ENCODE measurements around the gene ANKRD33B. TPM values are rescaled to one million over a fixed set of nuclear protein-coding genes. Genes with fewer than 3 reads are reported as not detected.

ANKRD33B gene
- total RNA-seq, 1 experiment from 2014 or later, result 14.9 TPM

DNA sequence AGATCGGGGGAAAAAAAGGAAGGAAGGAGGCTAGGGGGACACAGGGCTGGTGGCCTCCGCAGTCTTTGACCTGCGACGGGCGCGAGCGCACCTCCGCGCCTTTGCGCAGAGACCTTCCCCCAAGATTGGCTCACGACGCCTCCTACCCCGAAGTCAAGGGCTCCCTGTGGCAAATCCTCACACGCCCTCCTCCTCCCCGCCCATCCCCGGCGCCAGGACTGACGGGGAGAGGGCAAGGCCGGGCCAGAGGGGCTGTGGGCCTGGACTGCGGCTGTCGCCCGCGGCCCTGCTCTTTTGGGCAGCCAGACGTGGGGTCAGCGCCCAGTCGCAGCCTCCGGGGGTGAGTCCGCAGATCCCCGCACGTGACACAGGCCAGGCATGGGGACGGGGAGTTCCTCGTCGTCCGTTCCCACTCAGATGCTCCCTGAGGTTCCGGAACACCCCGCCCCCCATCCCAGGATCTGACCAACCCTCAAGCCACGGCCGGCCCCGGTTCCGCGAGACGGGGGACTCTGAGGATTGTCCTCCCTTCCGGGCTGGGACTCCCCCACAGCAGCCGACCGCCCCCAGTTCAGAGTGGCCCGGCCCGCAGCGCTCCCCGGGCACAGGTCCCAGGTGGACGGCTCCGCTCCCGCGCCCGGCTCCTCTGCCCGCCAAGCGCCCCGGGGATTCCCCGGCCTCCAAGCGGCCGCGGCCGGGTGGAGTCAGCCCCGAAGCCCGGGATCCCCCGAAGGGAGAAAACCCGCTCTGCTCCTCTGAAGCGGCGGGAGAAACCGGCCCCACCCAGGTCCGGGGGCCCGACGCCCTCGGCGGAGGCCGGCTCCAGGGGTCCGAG is 543 bp upstream of the ANKRD33B start:
- peaks cover 28% of the 10 kb centered on the region for H4K20me1 ChIP-seq (ENCODE audit: low read length)
- H3K4me1 ChIP-seq (ENCODE audit: insufficient read depth, low read length), result peaks cover 29% of the 10 kb centered on the region
- H3K9me2 ChIP-seq (replicated peaks; ENCODE audit: low read length), result no peaks in the 10 kb centered on the region
- BruUV-seq (replicated peaks), result no TSS peak
- H3K4me3 ChIP-seq (ENCODE audit: low read length), result peak overlapping the region; percentile 82
- H3K9ac ChIP-seq (ENCODE audit: low read length), result peak overlapping the region; percentile 89
- no peak for TF ChIP-seq EZH2 (IDR thresholded peaks at IDR 0.05; ENCODE audit: low read length, unreplicated experiment)
- TF ChIP-seq, protein P1, sequence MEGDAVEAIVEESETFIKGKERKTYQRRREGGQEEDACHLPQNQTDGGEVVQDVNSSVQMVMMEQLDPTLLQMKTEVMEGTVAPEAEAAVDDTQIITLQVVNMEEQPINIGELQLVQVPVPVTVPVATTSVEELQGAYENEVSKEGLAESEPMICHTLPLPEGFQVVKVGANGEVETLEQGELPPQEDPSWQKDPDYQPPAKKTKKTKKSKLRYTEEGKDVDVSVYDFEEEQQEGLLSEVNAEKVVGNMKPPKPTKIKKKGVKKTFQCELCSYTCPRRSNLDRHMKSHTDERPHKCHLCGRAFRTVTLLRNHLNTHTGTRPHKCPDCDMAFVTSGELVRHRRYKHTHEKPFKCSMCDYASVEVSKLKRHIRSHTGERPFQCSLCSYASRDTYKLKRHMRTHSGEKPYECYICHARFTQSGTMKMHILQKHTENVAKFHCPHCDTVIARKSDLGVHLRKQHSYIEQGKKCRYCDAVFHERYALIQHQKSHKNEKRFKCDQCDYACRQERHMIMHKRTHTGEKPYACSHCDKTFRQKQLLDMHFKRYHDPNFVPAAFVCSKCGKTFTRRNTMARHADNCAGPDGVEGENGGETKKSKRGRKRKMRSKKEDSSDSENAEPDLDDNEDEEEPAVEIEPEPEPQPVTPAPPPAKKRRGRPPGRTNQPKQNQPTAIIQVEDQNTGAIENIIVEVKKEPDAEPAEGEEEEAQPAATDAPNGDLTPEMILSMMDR (conservative IDR thresholded peaks at IDR 0.05; ENCODE audit: low read depth, low read length), result no peak
- no peak for TF ChIP-seq EZH2phosphoT487 (IDR thresholded peaks at IDR 0.05; ENCODE audit: borderline replicate concordance, low read length)
- peak overlapping the region; percentile 98 for H3K4me2 ChIP-seq (ENCODE audit: low read length)
- peak; percentile 63 for DNase-seq
- peak; percentile 55 for ATAC-seq
- CTCF ChIA-PET, result interaction anchor here (1.2 kb wide), 1 partner anchor 64 kb away, joined by 12 read pairs; no protein-coding TSS in a partner anchor
- no peaks in the 10 kb centered on the region for H3K36me3 ChIP-seq (ENCODE audit: low read depth, low read length)
- intact Hi-C loops (cut with micrococcal nuclease), result no loop called here
- no peaks in the 10 kb centered on the region for H3K27me3 ChIP-seq (ENCODE audit: low read length)
- H3K79me2 ChIP-seq (ENCODE audit: low read length), result peaks cover 50% of the 10 kb centered on the region
- H3F3A ChIP-seq (ENCODE audit: low read length, unreplicated experiment), result no peaks in the 10 kb centered on the region
- peak overlapping the region; percentile 82 for H2AFZ ChIP-seq (ENCODE audit: low read length)
- POLR2A ChIA-PET (ENCODE audit: unreplicated experiment), result no interaction called here
- peak overlapping the region; percentile 72 for H3K27ac ChIP-seq (ENCODE audit: low read length)
- no peaks in the 10 kb centered on the region for H3K9me3 ChIP-seq (ENCODE audit: low read length)

DNA sequence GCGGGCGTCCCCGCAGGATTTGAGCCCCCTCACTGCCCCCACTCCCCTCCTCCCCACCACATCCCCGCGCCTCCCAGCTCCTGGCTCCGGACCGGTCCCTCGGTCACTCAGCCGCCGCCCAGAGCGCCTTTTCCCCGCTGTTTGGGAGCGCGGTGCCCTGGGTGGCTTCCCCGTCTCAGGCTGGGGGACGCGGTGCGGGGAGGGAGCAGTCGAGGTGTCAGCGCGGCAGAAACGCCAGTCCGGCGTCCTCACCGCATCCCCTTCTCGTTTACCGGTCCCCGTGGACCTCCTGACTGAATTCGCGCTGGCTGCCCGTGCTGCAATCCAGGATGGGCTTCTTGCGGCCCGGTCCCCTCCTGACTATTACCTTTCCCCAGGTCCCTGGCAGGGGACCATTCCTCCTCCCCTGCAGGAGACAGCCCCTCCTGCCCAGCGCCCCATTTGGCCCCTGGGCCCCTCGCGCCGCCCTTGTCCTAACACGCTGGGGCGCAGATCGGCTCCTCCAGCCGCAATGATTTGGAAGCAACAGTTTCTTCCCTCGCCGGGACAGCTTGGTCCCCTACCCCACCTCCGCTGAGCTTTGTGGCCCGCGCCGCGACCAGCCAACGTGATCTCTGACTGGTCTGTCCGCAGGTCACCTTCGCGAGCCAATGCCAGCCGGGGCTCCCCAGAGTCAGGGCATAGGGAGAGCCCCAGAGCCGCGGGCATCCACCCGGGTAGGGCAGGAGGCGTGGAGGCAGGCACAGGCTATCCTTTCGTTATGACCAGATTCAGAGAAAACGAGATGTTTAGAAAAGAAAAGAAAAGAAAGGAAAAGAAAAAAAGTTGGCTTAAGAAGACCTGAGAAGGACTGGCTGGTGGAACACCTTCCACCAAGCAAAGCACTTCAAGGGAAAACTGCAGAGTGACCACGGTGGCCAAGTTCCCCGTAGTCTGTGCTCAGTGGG is 1.2 kb downstream of the ANKRD33B start:
- peak overlapping the region; percentile 48 for H3K9ac ChIP-seq (ENCODE audit: low read length)

More for the DNA sequence above, 1.2 kb downstream of the ANKRD33B start:
- POLR2A ChIA-PET (ENCODE audit: unreplicated experiment), result interaction anchor here (0.6 kb wide), 1 partner anchor 191 kb away, joined by 5 read pairs; no protein-coding TSS in a partner anchor
- no peaks in the 10 kb centered on the region for H3K9me2 ChIP-seq (replicated peaks; ENCODE audit: low read length)
- H3K27me3 ChIP-seq (ENCODE audit: low read length), result no peaks in the 10 kb centered on the region
- no peaks in the 10 kb centered on the region for H3F3A ChIP-seq (ENCODE audit: low read length, unreplicated experiment)
- H2AFZ ChIP-seq (ENCODE audit: low read length), result 0 out of 2 replicates have a peak overlapping the region, but pooled peaks have one; percentile 11
- no peaks in the 10 kb centered on the region for H3K36me3 ChIP-seq (ENCODE audit: low read depth, low read length)
- H3K9me3 ChIP-seq (ENCODE audit: low read length), result no peaks in the 10 kb centered on the region
- TF ChIP-seq, protein P1 (conservative IDR thresholded peaks at IDR 0.05; ENCODE audit: low read depth, low read length), result no peak
- no peak for TF ChIP-seq EZH2 (IDR thresholded peaks at IDR 0.05; ENCODE audit: low read length, unreplicated experiment)
- TF ChIP-seq EZH2phosphoT487 (IDR thresholded peaks at IDR 0.05; ENCODE audit: borderline replicate concordance, low read length), result no peak
- no peak for DNase-seq
- CTCF ChIA-PET, result interaction anchor here (0.6 kb wide), 1 partner anchor 281 kb away, joined by 12 read pairs; no protein-coding TSS in a partner anchor
- peak; percentile 4 for ATAC-seq
- H3K4me1 ChIP-seq (ENCODE audit: insufficient read depth, low read length), result peaks cover 29% of the 10 kb centered on the region
- BruUV-seq (replicated peaks), result TSS peak; percentile 56
- intact Hi-C loops (cut with micrococcal nuclease), result no loop called here
- no peak overlapping the region for H3K27ac ChIP-seq (ENCODE audit: low read length)
- H3K79me2 ChIP-seq (ENCODE audit: low read length), result peaks cover 66% of the 10 kb centered on the region
- peak overlapping the region; percentile 82 for H3K4me3 ChIP-seq (ENCODE audit: low read length)
- H4K20me1 ChIP-seq (ENCODE audit: low read length), result peaks cover 29% of the 10 kb centered on the region
- H3K4me2 ChIP-seq (ENCODE audit: low read length), result peak overlapping the region; percentile 89

All from PC-3 (cell line).